Measurements from ENCODE around the gene TMEM138.

DNA sequence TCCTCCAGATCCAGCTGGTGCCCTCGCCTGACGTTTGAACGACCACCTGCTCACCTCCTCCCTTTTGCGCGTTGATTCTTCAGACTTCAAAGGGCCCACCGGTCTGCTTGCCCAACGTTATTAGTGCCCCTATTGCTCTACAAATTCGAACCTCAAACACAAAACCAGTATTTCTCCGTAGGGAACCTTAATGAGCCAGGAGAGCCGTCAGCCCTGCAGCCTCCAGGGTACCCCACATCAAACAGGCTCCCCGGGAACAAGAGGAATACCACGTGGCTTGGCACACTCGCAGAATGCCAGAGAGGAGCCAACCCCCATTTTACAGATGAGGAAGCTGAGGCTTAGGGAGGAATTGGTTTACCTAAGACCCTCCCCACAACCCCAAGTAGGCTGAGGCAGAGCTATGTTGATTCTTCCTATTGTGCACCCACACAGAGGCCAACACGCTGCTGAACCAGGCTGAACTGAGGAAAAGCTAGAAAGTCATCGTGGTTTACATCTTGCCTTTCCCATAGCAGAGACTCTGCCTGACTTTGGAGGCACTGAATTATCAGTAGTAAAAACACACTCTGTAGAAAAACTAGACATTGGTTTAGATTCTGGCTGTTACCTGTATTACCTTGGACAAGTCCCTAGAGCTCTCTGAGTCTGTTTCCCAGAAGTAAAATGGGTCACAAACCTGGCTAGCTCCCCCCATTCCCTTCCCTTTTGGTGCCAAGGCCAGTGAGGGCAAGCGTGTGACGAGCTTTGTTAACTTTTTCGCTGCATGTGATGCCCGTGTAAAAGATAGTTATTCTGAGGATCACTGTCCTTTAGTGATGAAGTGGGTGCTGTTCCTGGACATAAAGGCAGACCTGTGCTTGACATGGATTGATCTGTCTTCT, 28.4 kb upstream of the TMEM138 start:
- TF ChIP-seq, protein P1, sequence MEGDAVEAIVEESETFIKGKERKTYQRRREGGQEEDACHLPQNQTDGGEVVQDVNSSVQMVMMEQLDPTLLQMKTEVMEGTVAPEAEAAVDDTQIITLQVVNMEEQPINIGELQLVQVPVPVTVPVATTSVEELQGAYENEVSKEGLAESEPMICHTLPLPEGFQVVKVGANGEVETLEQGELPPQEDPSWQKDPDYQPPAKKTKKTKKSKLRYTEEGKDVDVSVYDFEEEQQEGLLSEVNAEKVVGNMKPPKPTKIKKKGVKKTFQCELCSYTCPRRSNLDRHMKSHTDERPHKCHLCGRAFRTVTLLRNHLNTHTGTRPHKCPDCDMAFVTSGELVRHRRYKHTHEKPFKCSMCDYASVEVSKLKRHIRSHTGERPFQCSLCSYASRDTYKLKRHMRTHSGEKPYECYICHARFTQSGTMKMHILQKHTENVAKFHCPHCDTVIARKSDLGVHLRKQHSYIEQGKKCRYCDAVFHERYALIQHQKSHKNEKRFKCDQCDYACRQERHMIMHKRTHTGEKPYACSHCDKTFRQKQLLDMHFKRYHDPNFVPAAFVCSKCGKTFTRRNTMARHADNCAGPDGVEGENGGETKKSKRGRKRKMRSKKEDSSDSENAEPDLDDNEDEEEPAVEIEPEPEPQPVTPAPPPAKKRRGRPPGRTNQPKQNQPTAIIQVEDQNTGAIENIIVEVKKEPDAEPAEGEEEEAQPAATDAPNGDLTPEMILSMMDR (conservative IDR thresholded peaks at IDR 0.05): no peak
- TF ChIP-seq ZFX (IDR thresholded peaks at IDR 0.05): no peak
